D341Med (cell line): ENCODE data around the gene CNOT6.
"Not testable (repeated sequence)": the region's sequence is repeated elsewhere in the genome, so short reads cannot be mapped to it uniquely, and the experiment has no call there.

Experiments
- DNase-seq: peaks from one replicate; pipeline ENCODE4 v3.0.0; 2012; ENCODE audit warnings: low spot score

CNOT6 gene

DNA sequence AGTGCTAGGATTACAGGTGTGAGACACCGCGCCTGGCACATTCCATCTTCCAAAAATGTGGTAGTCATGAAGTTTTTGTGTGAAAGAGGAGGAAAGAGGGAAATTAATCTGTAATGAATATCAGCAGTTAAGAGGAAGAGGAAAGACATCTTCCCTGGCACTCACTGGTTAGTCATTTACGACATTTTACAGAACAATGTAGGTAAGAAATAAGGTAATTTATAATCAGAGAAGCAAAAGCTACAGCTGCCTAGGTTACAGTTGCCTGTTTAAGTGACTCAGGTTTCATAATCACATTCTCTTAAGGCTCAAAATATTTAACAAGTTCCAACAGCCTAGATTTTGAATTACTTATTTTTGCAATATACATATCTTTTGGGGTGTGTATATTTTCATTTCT lies 26.9 kb downstream of the CNOT6 start:
- DNase-seq, result no peak

DNA sequence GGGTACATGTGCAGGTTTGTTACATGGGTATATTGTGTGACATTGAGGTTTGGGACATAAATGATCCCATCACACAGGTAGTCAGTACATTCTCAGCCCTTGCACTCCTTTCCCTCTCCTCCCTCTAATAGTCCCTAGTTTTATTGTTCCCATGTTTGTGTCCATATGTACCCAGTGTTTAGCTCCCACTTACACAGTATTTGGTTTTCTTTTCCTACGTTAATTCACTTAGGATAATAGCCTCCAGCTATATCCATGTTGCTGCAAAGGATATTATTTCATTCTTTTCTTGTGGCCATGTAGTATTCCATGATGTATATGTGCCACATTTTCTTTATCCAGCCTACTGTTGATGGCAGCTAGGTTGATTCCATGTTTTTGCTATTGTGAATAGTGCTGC lies 27.4 kb downstream of the CNOT6 start:
- no peak for DNase-seq

DNA sequence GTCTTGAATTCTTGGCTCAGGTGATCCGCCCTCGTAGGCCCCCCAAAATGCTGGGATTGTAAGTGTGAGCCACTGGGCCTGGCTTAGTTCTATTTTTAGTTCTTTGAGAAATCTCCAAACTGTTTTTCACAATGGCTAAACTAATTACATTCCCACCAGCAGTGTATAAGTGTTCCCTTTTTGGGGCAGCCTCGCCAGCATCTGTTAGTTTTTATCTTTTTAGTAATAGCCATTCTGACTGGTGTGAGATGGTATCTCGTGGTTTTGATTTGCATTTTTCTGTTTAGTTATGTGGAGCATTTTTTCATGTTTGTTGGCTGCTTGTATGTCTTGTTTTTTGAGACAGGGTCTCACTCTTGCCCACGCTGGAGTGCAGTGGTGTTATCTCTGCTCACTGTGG lies 28.2 kb downstream of the CNOT6 start:
- no peak for DNase-seq

DNA sequence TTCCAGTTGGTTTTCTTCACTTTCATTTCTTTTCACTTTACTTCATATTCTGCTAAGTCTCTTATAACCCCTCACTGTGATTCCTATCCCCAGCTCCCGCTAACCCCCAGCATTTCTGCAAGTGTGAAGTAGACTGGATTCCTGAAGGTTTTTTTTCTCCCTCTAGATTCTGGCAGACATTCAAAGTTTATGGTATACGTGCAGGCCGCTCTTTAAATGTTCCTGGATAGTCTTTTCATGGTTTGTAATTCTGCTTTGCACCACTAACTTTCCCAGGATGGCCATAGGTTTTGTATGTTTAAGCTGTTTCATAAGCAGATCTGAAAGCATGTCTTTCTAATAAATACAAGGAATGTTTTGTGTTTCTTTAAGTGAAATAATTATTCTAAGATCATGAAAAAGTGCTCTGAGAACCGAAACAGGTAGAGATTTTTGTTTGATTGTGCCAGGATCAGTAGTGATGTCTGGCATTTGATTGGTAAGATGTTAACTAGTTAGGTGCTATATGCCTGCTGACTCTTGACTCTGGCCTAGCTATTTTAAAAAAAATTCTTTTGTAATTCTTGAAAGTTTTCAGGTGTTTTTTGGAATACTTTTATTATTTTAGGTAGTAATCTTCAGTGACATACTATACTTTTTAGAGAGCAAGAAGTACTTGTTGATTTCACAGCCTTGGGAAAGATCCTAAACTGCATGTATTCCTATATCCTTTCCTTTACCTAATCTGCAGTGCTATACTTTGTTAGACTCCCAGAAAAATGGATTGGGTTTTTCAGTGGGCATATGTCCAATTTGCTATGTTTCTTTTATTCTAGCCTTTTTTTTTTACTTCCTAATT lies 29.7 kb downstream of the CNOT6 start:
- DNase-seq, result no peak

DNA sequence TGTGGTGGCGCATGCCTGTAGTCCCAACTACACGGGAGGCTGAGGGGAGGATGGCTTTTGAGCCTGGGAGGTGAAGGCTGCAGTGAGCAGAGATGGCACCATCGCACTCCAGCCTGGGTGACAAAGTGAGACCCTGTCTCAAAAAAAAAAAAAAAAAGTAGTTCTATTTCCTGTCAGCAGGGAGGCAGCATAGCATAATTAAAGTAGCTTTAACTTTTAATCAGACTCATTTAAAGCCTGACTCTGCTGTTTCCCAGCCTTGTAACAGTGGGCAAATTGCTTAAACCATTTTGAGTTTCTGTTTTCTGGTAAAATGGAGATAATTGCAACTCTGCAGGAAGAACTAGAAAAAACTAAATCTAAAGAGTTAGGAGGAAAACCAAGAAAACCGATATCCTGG lies 31.2 kb downstream of the CNOT6 start:
- DNase-seq, result no peak

DNA sequence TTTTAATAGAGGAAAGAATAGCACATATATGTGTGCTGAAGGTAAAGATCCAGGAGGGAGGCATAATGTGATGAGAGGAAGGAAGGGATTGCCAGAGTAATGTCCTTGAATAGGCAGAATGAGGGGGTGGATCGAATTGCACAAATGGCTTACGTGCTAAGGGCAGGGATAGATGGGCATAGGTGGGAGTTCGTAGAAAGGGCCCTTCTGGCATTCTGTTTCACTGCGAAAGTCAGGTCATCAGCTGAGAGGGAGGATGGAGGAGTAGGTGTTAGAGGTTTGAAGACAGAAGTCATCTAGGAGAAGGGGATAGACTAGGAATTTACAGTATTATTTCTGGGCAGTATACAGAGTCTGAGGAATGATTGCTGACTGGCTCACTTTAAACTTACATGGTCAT lies 32.1 kb downstream of the CNOT6 start:
- DNase-seq, result no peak

DNA sequence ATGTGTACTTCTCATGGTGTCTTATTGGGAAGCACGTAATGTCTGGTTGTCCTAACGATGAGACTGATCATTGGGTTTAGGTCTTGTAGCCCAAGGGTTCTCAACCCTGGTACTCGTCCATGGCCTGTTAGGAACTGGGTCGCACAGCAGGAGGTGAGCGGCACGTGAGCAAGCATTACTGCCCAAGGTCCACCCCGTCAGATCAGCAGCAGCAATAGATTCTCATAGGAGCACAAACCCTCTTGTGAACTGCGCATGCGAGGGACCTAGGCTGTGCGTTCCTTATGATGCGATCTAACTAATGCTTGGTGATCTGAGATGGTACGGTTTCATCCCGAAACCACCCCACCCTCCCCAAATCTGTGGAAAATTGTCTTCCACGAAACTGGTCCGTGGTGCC lies 33.5 kb downstream of the CNOT6 start:
- no peak for DNase-seq

DNA sequence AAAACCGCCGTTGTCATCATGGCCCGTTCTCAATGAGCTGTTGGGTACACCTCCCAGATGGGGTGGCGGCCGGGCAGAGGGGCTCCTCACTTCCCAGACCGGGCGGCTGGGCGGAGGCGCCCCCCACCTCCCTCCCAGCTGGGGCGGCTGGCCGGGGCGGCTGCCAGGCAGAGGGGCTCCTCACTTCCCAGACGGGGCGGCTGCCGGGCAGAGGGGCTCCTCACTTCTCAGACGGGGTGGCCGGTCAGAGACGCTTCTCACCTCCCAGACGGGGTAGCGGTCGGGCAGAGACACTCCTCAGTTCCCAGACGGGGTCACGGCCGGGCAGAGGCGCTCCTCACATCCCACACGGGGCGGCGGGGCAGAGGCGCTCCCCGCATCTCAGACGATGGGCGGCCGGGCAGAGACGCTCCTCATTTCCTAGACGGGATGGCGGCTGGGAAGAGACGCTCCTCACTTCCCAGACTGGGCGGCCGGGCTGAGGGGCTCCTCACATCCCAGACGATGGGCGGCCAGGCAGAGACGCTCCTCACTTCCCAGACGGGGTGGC lies 36.9 kb downstream of the CNOT6 start:
- not testable (repeated sequence) for DNase-seq

DNA sequence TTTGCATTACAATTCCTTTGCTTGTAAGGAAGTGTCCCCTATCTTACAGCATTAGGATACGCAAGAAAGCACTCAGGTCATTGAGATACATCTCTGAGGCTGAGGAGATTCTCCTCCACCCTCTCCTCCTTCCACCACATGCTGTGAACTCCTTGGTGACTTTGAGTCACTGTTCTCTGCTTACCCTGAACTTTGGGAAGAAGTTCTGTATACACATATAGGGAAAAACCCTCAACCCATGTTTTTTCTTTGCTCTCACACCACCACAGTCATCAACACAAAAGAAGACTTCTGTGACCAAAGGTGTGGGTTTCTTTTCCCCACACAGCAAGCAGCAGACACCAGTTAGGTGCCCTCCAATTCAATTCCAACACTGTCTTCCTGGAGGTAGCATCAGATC lies 38.1 kb downstream of the CNOT6 start:
- DNase-seq, result no peak

DNA sequence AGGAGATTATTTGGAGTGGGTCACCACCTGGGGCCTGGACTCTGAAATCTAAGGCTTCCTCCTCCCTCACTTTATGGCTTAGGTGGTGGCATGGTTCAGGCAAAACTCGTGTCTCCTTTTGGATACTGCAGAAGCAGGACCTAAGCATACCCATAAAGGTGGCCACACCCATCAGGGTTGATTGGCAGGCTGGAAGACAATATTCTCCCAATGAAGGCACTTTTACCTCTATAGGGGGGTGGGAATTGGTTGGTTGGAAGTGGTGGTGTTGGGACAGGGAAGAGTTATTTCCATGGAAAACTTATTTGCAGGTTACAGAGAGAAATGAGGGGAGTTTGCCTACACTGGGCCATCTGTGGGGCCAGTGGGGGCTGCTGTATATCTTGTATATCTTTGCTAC lies 39.7 kb downstream of the CNOT6 start:
- no peak for DNase-seq

DNA sequence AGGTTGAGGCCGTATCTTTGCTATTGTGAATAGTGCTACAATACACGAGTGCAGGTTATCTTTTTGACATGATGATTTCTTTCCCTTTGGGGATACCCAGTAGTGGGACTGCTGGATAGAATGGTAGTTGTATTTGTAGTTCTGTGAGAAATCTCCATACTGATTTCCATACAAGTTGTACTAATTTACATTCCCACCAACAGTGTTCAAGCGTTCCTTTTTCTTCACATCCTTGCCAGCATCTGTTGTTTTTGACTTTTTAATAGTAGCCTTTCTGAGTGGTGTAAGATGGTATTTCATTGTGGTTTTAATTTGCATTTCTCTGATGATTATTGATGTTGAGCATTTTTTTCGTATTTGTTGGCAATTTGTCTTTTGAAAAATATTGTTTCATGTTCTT lies 41.4 kb downstream of the CNOT6 start:
- DNase-seq, result no peak

DNA sequence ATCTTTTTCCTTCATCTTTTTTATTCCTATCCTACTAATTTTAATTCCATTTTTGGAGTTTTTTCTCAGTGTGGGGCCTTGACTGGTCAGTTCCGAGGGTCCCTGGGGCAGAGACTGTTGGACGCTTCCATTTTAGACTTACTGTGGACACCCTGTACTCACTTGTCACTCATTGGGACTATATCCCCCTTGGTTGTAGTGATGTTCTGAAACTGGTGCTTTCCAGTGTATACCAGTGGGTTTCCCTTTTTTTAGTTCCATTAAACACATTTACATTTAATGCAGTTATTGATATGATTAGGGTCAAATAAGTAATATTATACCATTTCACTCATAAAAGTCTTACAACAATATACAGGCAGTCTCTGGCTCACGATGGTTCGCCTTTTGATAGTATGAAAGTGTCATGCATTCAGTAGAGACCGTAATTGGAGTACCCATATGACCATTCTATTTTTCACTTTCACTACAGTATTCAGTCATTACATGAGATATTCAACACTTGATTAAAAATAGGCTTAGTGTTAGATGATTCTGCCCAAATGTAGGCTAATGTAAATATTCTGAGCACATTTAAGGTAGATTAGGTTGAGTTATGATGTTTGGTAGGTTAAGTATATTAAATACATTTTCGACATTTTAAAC lies 46.0 kb downstream of the CNOT6 start:
- no peak for DNase-seq

DNA sequence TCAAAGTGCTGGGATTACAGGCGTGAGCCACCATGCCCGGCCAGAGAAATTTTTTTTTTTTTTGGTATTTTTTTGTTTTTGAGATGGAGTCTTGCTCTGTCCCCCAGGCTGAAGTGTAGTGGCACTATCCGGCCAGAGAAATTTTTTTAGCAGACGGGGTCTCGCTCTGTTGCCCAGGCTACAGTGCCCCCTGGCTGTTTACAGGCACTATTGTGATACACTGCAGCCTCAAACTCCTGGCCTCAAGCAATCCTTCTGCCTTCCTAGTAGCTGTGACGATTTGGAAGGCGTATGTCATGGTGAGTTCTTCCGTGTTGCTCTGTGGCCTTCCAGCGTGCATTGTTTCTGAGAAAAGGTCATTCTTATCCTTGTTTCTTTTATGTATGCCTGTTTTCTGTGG lies 47.5 kb downstream of the CNOT6 start:
- no peak for DNase-seq

DNA sequence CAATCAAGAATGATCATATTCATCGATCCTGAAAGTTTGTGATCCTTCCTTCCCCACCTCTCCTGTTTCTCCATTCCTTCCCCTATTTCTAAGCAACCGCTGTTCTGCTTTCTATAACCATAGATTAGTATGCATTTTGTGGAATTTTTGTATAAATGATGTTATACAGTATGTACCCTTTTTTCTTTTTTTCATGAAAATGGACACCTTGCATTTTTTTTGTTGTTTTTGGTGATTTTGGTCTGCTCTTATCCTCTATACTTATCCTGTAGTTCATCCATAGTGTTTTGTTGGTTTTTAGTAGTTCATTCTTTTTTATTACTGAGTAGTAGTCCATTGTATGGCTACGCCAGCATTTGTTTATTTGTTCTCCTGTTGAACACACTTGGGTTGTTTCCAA lies 51.1 kb downstream of the CNOT6 start:
- no peak for DNase-seq

DNA sequence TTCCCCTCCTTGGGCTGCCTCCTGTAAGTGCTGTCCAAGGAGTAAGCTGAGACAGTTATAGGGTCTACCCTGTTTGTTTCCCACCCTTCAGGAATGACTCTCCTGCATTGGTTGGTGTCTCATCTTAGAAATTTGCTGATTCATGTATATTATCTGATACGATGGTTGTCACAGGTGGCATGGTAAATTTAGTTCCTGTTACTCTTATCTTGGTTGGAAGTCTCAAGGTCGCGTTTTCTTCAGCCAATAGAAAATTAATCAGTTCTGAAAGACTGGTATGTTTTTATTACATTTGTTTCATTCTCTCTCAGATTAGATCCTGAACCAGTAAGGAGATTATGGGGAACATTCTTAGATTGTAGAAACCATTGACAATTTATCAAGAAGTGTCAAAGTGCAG lies 54.4 kb downstream of the CNOT6 start:
- no peak for DNase-seq

DNA sequence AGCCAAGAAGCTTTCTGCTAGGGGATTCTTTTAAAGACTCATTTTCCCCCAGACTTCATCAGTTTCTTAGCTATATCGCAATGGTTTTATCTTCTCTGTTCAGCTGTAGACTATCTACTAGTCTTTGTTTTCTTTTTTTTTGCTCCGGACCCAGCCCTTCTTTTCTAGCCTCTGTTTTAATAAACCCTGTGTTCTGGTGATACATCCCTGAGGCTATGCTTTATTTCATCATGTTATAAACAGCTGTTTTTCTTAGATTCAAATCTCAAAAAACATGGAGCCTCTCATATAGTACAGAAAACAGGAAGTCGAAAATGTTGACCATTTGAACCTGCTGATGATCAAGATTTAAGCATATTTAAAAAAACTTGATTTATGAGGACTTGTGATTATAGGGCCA lies 59.4 kb downstream of the CNOT6 start:
- no peak for DNase-seq

DNA sequence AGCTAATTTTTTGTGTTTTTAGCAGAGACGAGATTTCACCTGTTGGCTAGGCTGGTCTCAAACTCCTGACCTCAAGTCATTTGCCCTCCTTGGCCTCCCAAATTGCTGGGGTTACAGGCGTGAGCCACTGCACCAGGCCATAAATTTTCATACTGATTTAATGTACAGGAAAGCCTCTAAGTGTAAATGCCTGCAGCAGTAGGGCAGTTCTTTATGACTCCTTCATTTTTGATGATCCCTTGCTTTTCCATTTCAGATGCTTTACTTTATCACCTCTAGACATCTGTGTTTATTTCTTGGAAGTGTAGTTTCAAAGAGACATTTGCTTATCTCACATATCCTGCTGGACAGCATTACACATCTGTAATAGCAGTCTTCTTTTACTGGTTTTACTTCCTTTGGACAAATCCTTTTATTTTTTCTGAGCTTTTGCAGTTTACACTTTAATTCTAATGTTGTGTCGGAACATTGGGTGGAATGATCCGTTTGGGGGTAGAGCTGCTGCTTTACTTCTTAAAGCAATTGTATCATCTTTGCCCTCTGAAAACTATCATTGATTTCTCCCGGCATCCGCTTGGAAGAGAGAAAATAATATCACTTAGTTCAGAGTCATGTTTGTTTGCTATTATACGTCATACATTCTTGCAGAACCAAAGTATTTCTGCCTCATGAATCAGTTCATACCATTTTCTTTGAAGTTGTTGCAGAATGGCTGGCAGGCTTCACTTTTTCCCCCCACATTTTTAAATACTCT lies 61.2 kb downstream of the CNOT6 start:
- no peak for DNase-seq

DNA sequence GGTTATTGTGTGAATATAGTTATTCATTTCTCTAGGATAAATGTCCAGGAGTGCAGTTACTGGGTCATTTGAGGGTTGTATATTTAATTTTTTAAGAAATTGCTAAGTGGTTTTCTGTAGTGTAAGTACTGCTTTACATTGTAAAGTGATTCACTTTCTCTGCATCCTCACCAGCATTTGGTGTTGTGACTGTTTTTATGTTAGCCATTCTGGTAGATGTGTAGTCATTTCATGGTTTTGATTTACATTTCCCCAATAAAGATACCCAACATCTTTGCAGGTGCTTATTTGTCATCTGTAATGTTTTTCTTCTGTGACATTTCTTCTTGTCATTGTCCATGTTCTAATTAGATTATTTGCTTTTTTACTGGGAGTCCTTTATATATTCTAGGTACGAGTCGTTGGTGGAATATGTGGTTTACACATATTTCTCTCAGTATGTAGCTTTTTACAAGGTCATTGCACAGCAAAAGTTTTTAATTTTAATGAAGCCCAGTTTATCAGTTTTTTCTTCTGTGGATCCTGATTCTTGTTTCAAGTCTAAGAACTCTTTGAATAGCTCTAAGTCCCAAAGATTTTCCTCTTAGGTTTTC lies 63.1 kb downstream of the CNOT6 start:
- no peak for DNase-seq

DNA sequence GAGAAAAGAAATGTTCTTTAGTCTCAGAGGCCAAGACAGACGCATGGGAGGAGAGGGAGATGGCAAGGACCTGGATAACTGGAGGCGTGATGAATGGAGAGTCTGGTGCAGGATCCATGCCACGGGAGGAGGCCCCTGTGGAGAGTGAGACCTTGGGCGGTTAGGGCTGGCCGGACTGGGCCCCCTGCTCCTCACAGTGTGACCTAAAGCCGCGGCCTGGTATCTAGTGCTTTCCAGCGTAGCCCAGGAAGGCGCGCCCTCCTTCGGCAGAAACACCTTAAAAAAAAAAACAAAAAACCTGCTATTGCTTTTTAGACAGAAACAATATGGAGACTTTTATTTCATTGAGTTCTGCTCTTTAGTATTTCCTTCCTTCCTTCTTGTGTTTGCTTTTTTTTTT lies 64.1 kb downstream of the CNOT6 start:
- no peak for DNase-seq

DNA sequence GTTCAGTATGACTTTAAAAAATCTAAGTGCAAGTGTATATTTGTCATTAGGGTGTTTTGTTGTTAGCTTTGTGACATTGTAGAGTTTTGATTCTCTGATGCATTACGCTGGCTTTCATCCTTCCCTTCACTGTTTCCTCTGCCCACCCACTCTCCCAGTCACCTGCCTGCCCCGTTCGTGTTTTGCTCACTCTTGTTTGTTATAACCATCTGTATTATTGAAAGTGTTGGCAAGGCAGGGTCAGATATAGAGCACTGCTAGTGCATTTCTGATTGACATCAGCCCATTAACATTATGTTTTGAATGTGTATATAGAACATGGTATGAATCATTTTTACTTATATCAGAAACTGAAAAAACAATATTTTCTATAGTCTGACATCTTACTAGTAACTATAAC lies 69.8 kb downstream of the CNOT6 start:
- no peak for DNase-seq

DNA sequence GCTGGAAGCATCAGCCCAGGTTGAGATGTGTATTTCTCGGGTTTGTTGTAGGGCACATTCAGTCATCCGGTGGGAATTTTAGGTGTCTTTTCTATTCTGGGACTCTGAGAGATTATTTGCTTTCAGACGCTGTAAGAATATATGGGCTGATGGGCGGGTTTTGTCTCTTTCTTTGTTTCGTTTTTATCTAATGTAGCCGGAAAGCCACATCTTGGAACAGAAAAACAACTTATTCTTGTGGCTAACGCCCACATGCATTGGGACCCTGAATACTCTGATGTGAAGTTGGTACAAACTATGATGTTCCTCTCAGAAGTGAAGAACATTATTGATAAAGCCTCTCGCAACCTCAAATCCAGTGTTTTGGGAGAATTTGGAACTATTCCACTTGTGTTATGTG lies 74.7 kb downstream of the CNOT6 start:
- DNase-seq, result no peak

DNA sequence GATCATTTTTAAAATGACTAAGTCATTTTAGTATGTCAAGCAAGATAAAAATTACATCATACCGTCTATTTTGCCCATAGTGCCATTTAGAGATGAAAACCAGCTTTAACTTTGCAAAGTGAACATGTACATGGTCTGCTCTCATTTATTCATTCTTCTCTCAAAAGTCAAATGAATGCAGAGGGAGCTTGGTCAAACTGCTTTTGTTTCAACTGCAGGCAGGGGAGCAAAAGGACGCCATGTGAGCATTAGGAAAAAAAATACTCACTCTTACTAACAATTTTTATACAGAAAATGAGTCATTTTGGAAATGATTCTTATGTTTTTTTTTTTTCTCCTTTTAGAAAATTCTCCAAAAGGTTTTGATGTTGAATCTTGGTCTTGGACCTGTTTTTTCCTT lies 81.4 kb downstream of the CNOT6 start:
- DNase-seq, result no peak

DNA sequence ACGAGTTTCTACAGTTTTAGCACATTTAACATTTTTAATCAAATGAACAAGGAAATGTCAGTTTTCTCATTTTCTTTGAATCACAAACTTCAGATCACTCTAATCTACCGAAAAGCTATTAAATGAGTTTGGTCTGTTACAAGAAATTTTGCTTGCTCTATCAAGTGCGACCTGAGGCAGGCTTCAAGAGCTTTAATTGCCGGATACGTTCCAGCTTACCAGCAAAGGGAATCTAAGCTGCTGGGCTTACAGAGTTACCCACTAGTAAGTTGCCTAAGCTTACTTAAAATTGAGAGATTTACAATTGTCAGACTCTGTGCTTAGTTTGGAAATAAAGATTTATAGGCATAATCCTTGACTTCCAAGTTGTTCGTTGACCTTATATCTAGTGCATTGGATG lies 86.5 kb downstream of the CNOT6 start:
- DNase-seq, result no peak
